ENCODE data around the gene ITGA2B.
"Not testable (repeated sequence)": the region's sequence is repeated elsewhere in the genome, so short reads cannot be mapped to it uniquely, and the experiment has no call there.

Gene ITGA2B

GRCh38 chr17:44351464-44351863, 38.0 kb downstream of the ITGA2B start:
- no peak overlapping the region for H3K9ac ChIP-seq (ENCODE audit: low read length in 2 of 2)
- H3K9me3 ChIP-seq (ENCODE audit: control insufficient read depth in 2 of 2, low read length in 2 of 2): no peaks in the 10 kb centered on the region
- H3K4me3 ChIP-seq (ENCODE audit: low read length in 2 of 2): no peak overlapping the region
- H3K4me1 ChIP-seq (ENCODE audit: control insufficient read depth, insufficient read depth, low read length): peaks cover under 1% of the 10 kb centered on the region
- H3K27ac ChIP-seq (ENCODE audit: low read length): no peak overlapping the region
- H3K36me3 ChIP-seq (ENCODE audit: control insufficient read depth in 2 of 2, insufficient read depth in 2 of 2, low read length in 2 of 2): peaks cover 16% of the 10 kb centered on the region in 2 donors
- H3K27me3 ChIP-seq (ENCODE audit: control insufficient read depth in 1 of 2, insufficient read depth in 2 of 2, low read length in 2 of 2): no peaks in the 10 kb centered on the region

- Histone ChIP-seq H3K4me1 (ENCODE audit: control insufficient read depth, insufficient read depth, low read length) (peaks cover 8% of the 10 kb centered on the region), H3K27ac (ENCODE audit: low read length) (no peak overlapping the region), H3K9ac (ENCODE audit: low read length in 2 of 2) (no peak overlapping the region), H3K4me3 (ENCODE audit: low read length in 2 of 2) (no peak overlapping the region), H3K27me3 (ENCODE audit: control insufficient read depth in 1 of 2, insufficient read depth in 2 of 2, low read length in 2 of 2) (no peaks in the 10 kb centered on the region), H3K9me3 (ENCODE audit: control insufficient read depth in 2 of 2, low read length in 2 of 2) (no peaks in the 10 kb centered on the region), H3K36me3 (ENCODE audit: control insufficient read depth in 2 of 2, insufficient read depth in 2 of 2, low read length in 2 of 2) (peaks cover 16% of the 10 kb centered on the region in 2 donors)
These were observed 38.7 kb downstream of the ITGA2B start for GRCh38 chr17:44350733-44351226.

- Histone ChIP-seq H3K9me3 (ENCODE audit: control insufficient read depth in 2 of 2, low read length in 2 of 2) (no peaks in the 10 kb centered on the region), H3K36me3 (ENCODE audit: control insufficient read depth in 2 of 2, insufficient read depth in 2 of 2, low read length in 2 of 2) (peaks cover 16% of the 10 kb centered on the region in 2 donors), H3K9ac (ENCODE audit: low read length in 2 of 2) (no peak overlapping the region), H3K27me3 (ENCODE audit: control insufficient read depth in 1 of 2, insufficient read depth in 2 of 2, low read length in 2 of 2) (no peaks in the 10 kb centered on the region), H3K27ac (ENCODE audit: low read length) (no peak overlapping the region), H3K4me1 (ENCODE audit: control insufficient read depth, insufficient read depth, low read length) (peaks cover 13% of the 10 kb centered on the region), H3K4me3 (ENCODE audit: low read length in 2 of 2) (no peak overlapping the region)
These were observed 39.8 kb downstream of the ITGA2B start for GRCh38 chr17:44349553-44350070.

- no peaks in the 10 kb centered on the region for H3K9me3 ChIP-seq (ENCODE audit: control insufficient read depth in 2 of 2, low read length in 2 of 2)
- no peaks in the 10 kb centered on the region for H3K27me3 ChIP-seq (ENCODE audit: control insufficient read depth in 1 of 2, insufficient read depth in 2 of 2, low read length in 2 of 2)
These were observed 40.5 kb downstream of the ITGA2B start for GRCh38 chr17:44348988-44349364.

GRCh38 chr17:44348234-44348987, 41.0 kb downstream of the ITGA2B start:
- H3K36me3 ChIP-seq (ENCODE audit: control insufficient read depth in 2 of 2, insufficient read depth in 2 of 2, low read length in 2 of 2): peaks cover 16% of the 10 kb centered on the region in 2 donors
- no peak overlapping the region for H3K9ac ChIP-seq (ENCODE audit: low read length in 2 of 2)
- H3K27ac ChIP-seq (ENCODE audit: low read length): no peak overlapping the region
- no peaks in the 10 kb centered on the region for H3K9me3 ChIP-seq (ENCODE audit: control insufficient read depth in 2 of 2, low read length in 2 of 2)
- peaks cover 18% of the 10 kb centered on the region for H3K4me1 ChIP-seq (ENCODE audit: control insufficient read depth, insufficient read depth, low read length)
- no peak overlapping the region for H3K4me3 ChIP-seq (ENCODE audit: low read length in 2 of 2)
- no peaks in the 10 kb centered on the region for H3K27me3 ChIP-seq (ENCODE audit: control insufficient read depth in 1 of 2, insufficient read depth in 2 of 2, low read length in 2 of 2)

More at GRCh38 chr17:44348988-44349364, 40.5 kb downstream of the ITGA2B start:
- H3K36me3 ChIP-seq (ENCODE audit: control insufficient read depth in 2 of 2, insufficient read depth in 2 of 2, low read length in 2 of 2): peaks cover 16% of the 10 kb centered on the region in 2 donors
- H3K4me1 ChIP-seq (ENCODE audit: control insufficient read depth, insufficient read depth, low read length): peaks cover 18% of the 10 kb centered on the region
- no peak overlapping the region for H3K27ac ChIP-seq (ENCODE audit: low read length)
- no peak overlapping the region for H3K4me3 ChIP-seq (ENCODE audit: low read length in 2 of 2)
- no peak overlapping the region for H3K9ac ChIP-seq (ENCODE audit: low read length in 2 of 2)

- peaks cover 18% of the 10 kb centered on the region for H3K4me1 ChIP-seq (ENCODE audit: control insufficient read depth, insufficient read depth, low read length)
These were observed 42.0 kb downstream of the ITGA2B start for GRCh38 chr17:44347206-44348055.

GRCh38 chr17:44346064-44346844, 43.2 kb downstream of the ITGA2B start:
- H3K27ac ChIP-seq (ENCODE audit: low read length): peak overlapping the region; percentile 85
- no peaks in the 10 kb centered on the region for H3K27me3 ChIP-seq (ENCODE audit: control insufficient read depth in 1 of 2, insufficient read depth in 2 of 2, low read length in 2 of 2)
- H3K4me3 ChIP-seq (ENCODE audit: low read length in 2 of 2): peak overlapping the region; percentile 81 to 96
- H3K9ac ChIP-seq (ENCODE audit: low read length in 2 of 2): peak overlapping the region in 1 of 2 donors; percentile 87
- peaks cover 18% of the 10 kb centered on the region for H3K4me1 ChIP-seq (ENCODE audit: control insufficient read depth, insufficient read depth, low read length)
- peaks cover 5 to 8% of the 10 kb centered on the region in 2 donors for H3K36me3 ChIP-seq (ENCODE audit: control insufficient read depth in 2 of 2, insufficient read depth in 2 of 2, low read length in 2 of 2)
- H3K9me3 ChIP-seq (ENCODE audit: control insufficient read depth in 2 of 2, low read length in 2 of 2): no peaks in the 10 kb centered on the region

More at GRCh38 chr17:44347206-44348055, 42.0 kb downstream of the ITGA2B start:
- not testable (repeated sequence) for H3K27me3 ChIP-seq (ENCODE audit: control insufficient read depth in 1 of 2, insufficient read depth in 2 of 2, low read length in 2 of 2); H3K27ac ChIP-seq (ENCODE audit: low read length); H3K9ac ChIP-seq (ENCODE audit: low read length in 2 of 2); H3K4me3 ChIP-seq (ENCODE audit: low read length in 2 of 2); H3K9me3 ChIP-seq (ENCODE audit: control insufficient read depth in 2 of 2, low read length in 2 of 2)
- H3K36me3 ChIP-seq (ENCODE audit: control insufficient read depth in 2 of 2, insufficient read depth in 2 of 2, low read length in 2 of 2): peaks cover 14% of the 10 kb centered on the region in 2 donors

- H3K9me3 ChIP-seq (ENCODE audit: control insufficient read depth in 2 of 2, low read length in 2 of 2): no peaks in the 10 kb centered on the region
These were observed 43.9 kb downstream of the ITGA2B start for GRCh38 chr17:44345454-44346026.

GRCh38 chr17:44344939-44345453, 44.5 kb downstream of the ITGA2B start, which contains the start of gene GRN:
GRN (plus strand) TSS chr17:44345302; CDS start chr17:44349165, 3,863 bp downstream.
- Histone ChIP-seq H3K27me3 (ENCODE audit: control insufficient read depth in 1 of 2, insufficient read depth in 2 of 2, low read length in 2 of 2) (no peaks in the 10 kb centered on the region), H3K27ac (ENCODE audit: low read length) (peak within 1 kb of the TSS; percentile 85), H3K4me3 (ENCODE audit: low read length in 2 of 2) (peak within 1 kb of the TSS; percentile 81 to 96), H3K9ac (ENCODE audit: low read length in 2 of 2) (peak within 1 kb of the TSS; percentile 75 to 87), H3K36me3 (ENCODE audit: control insufficient read depth in 2 of 2, insufficient read depth in 2 of 2, low read length in 2 of 2) (peaks cover 0 to 3% of the 10 kb centered on the region in 2 donors), H3K9me3 (ENCODE audit: control insufficient read depth in 2 of 2, low read length in 2 of 2) (no peaks in the 10 kb centered on the region), H3K4me1 (ENCODE audit: control insufficient read depth, insufficient read depth, low read length) (peaks cover 18% of the 10 kb centered on the region)

More at GRCh38 chr17:44345454-44346026, 43.9 kb downstream of the ITGA2B start:
- peak overlapping the region; percentile 85 for H3K27ac ChIP-seq (ENCODE audit: low read length)
- H3K27me3 ChIP-seq (ENCODE audit: control insufficient read depth in 1 of 2, insufficient read depth in 2 of 2, low read length in 2 of 2): no peaks in the 10 kb centered on the region
- peak overlapping the region; percentile 81 to 96 for H3K4me3 ChIP-seq (ENCODE audit: low read length in 2 of 2)
- H3K36me3 ChIP-seq (ENCODE audit: control insufficient read depth in 2 of 2, insufficient read depth in 2 of 2, low read length in 2 of 2): peaks cover 0 to 4% of the 10 kb centered on the region in 2 donors
- peak overlapping the region; percentile 75 to 87 for H3K9ac ChIP-seq (ENCODE audit: low read length in 2 of 2)
- peaks cover 18% of the 10 kb centered on the region for H3K4me1 ChIP-seq (ENCODE audit: control insufficient read depth, insufficient read depth, low read length)

Data from stomach smooth muscle (tissue), 2 donors.